Measurements from ENCODE around the gene CCER1. TPM values are rescaled to one million over a fixed set of nuclear protein-coding genes. Genes with fewer than 3 reads are reported as not detected.

Gene CCER1
- total and polyA plus RNA-seq, 11 donors: not detected

DNA sequence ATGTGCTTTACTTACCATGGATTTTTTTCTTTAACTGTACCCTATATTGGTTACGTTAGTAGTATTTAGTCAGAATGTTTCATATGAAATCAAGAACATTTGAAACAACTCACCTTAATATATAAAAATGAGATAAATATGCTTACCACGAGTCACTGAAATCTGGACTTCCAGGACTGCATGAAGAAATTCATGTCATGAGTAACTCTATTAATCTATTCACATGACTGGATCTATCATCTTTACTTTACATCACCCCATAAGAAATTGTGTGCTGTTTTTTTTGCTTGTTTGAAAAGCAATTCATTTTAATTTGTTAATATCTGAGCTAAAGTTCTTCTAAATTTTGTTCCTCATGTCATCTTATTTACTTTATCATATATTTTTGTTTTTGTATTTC, 44.6 kb upstream of the CCER1 start:
- Histone ChIP-seq H3K36me3 (no peaks in the 10 kb centered on the region), H3K4me1 (peaks cover 0 to 9% (median 0%) of the 10 kb centered on the region in 12 donors), H3K27me3 (no peaks in the 10 kb centered on the region), H3K9me3 (no peaks in the 10 kb centered on the region), H3K27ac (no peak overlapping the region), H3K4me3 (no peak overlapping the region)
- no peak for ATAC-seq
- WGBS, 4 donors: 89 to 94% (median 93%) methylated on average over 2 of the region's 2 CpGs
- intact Hi-C loops (cut with DNase I): loop anchor here in 1 of 10 donors (10.0 kb wide), 1 partner anchor 95 kb away; no protein-coding TSS in a partner anchor
- TF ChIP-seq POLR2A (IDR thresholded peaks at IDR 0.05): no peak
- TF ChIP-seq, protein P1, sequence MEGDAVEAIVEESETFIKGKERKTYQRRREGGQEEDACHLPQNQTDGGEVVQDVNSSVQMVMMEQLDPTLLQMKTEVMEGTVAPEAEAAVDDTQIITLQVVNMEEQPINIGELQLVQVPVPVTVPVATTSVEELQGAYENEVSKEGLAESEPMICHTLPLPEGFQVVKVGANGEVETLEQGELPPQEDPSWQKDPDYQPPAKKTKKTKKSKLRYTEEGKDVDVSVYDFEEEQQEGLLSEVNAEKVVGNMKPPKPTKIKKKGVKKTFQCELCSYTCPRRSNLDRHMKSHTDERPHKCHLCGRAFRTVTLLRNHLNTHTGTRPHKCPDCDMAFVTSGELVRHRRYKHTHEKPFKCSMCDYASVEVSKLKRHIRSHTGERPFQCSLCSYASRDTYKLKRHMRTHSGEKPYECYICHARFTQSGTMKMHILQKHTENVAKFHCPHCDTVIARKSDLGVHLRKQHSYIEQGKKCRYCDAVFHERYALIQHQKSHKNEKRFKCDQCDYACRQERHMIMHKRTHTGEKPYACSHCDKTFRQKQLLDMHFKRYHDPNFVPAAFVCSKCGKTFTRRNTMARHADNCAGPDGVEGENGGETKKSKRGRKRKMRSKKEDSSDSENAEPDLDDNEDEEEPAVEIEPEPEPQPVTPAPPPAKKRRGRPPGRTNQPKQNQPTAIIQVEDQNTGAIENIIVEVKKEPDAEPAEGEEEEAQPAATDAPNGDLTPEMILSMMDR (IDR thresholded peaks at IDR 0.05): no peak
- no peak for DNase-seq

DNA sequence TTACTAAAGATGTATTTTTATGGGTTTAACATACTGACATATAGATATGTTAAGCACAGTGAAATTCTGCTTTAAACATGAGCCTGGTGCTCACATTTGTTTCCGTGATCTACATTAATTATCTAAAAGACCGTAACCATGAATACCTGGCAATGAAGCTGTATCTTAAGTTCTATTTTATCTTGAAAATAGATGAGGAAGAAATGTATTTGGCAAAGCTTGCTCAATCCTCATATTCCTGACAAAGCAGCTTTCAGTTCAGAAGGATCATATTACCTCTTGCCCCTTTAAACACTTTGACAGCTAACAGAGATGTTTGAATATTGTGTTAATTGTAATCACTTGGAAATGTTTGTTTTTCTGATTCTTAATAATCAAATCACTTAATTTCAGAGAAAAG, 40.0 kb upstream of the CCER1 start:
- H3K27ac ChIP-seq: no peak overlapping the region
- 81 to 91% (median 85%) methylated on average over 2 of the region's 2 CpGs for WGBS, 4 donors
- TF ChIP-seq, protein P1 (IDR thresholded peaks at IDR 0.05): no peak
- TF ChIP-seq POLR2A (IDR thresholded peaks at IDR 0.05): no peak
- H3K4me3 ChIP-seq: peak overlapping the region in 1 of 12 donors; percentile 24
- H3K27me3 ChIP-seq: no peaks in the 10 kb centered on the region
- intact Hi-C loops (cut with DNase I): loop anchor here in 1 of 10 donors (10.0 kb wide), 1 partner anchor 100 kb away; no protein-coding TSS in a partner anchor
- H3K4me1 ChIP-seq: peaks cover 0 to 17% (median 0%) of the 10 kb centered on the region in 12 donors
- H3K36me3 ChIP-seq: no peaks in the 10 kb centered on the region
- DNase-seq (no peak), ATAC-seq (no peak)
- no peaks in the 10 kb centered on the region for H3K9me3 ChIP-seq

DNA sequence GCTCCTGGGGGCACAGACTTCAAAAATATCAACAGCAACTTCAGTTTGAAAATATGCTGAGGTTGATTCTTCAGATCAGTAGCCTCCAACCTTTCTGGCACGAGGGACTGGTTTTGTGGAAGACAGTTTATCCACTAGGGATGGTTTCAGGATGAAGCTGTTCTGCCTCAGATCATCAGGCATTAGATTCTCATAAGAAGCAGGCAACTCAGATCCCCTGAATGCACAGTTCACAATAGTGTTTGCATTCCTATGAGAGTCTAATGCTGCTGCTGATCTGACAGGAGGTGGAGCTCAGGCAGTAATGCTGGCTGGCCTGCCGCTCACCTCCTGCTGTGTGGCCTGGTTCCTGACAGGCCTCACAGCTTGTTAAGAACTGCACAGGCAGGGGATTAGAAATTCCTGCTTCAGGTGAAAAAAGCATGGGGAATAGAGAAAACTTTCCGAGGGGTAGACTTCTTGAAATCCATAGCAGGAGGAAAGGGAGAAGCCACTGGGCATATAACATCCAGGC, 37.0 kb upstream of the CCER1 start:
- H3K27ac ChIP-seq: no peak overlapping the region
- H3K36me3 ChIP-seq: no peaks in the 10 kb centered on the region
- H3K9me3 ChIP-seq: peaks cover 0 to under 1% (median 0%) of the 10 kb centered on the region in 12 donors
- peaks cover 0 to 17% (median 0%) of the 10 kb centered on the region in 12 donors for H3K4me1 ChIP-seq
- intact Hi-C loops (cut with DNase I): loop anchor here in 1 of 10 donors (10.0 kb wide), 1 partner anchor 103 kb away; no protein-coding TSS in a partner anchor
- ATAC-seq: no peak
- no peak for DNase-seq
- 87 to 88% (median 88%) methylated on average over 3 of the region's 3 CpGs for WGBS, 4 donors
- no peak overlapping the region for H3K4me3 ChIP-seq
- H3K27me3 ChIP-seq: no peaks in the 10 kb centered on the region
- TF ChIP-seq, protein P1 (IDR thresholded peaks at IDR 0.05): no peak
- TF ChIP-seq POLR2A (IDR thresholded peaks at IDR 0.05): no peak

DNA sequence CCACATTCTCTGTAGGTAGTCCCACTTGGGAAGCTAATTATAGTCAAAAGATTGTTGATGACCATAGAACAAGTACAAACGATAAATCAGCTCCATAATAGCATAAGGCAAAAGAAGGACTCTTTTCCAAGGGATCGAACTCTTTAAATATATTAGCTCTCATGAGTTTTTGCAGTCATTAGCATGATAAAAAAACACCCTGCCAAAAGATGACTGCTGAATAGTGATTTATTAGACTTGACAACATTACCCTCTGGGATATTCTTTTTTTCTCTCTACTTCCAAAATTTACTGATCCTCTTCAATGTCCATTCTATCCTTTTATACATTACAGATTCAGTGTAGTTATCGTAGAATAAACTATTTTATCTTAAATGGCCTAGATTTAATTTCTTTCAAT, 35.6 kb upstream of the CCER1 start:
- DNase-seq (no peak), ATAC-seq (no peak)
- intact Hi-C loops (cut with DNase I): loop anchor here in 1 of 10 donors (10.0 kb wide), 1 partner anchor 104 kb away; no protein-coding TSS in a partner anchor
- Histone ChIP-seq H3K4me3 (no peak overlapping the region), H3K4me1 (peaks cover 0 to 17% (median 0%) of the 10 kb centered on the region in 12 donors), H3K27ac (peak overlapping the region in 7 of 12 donors; percentile 16 to 60 (median 41)), H3K36me3 (no peaks in the 10 kb centered on the region), H3K9me3 (peaks cover 0 to 6% (median 0%) of the 10 kb centered on the region in 12 donors), H3K27me3 (no peaks in the 10 kb centered on the region)
- 47 to 58% (median 52%) methylated on average over 3 of the region's 3 CpGs for WGBS, 4 donors
- TF ChIP-seq POLR2A (IDR thresholded peaks at IDR 0.05): no peak

Data from heart left ventricle (tissue), 16 donors.